HG03575 (cell line): ENCODE results near the gene ZNF649.

ENCODE experiments used
- ATAC-seq: cut with Tn5 transposase; IDR thresholded peaks from one replicate; pipeline ENCODE4 v1.9.1; 2021; ENCODE audit not compliant: unreplicated experiment, insufficient number of reproducible peaks, low FRiP score; ENCODE audit errors: extremely low read depth

Gene ZNF649

GRCh38 chr19:51891193-51891747 is 13.5 kb downstream of the ZNF649 start:
- no peak for ATAC-seq

GRCh38 chr19:51889934-51890333 is 14.9 kb downstream of the ZNF649 start:
- no peak for ATAC-seq

- ATAC-seq: no peak
Observed at GRCh38 chr19:51887522-51888498, 17.0 kb downstream of the ZNF649 start, which contains the start of gene ZNF577. Gene ZNF577, minus strand, starts transcription at chr19:51887951. Its CDS starts 7,569 bp downstream, at chr19:51880382.

DNA sequence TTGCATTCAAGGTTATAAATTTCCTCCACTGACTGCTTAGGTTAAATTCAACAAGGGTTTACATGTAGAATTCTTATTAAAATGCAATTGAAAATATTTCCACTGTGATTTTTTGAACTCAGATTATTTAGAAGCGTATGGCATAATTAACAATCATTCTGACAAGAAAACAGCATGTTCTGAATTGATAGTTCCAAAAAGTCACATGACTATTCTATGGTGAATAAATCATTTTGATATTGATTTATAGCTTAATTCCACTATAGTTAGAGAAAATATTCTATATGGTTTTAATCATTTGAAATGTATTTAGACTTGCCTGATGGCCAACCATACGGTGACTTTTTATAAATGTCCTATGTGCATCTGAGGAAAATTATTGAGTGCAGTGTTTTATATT is 20.1 kb downstream of the ZNF649 start:
- no peak for ATAC-seq

- ATAC-seq: no peak
Observed at GRCh38 chr19:51882518-51882917, 22.3 kb downstream of the ZNF649 start.

DNA sequence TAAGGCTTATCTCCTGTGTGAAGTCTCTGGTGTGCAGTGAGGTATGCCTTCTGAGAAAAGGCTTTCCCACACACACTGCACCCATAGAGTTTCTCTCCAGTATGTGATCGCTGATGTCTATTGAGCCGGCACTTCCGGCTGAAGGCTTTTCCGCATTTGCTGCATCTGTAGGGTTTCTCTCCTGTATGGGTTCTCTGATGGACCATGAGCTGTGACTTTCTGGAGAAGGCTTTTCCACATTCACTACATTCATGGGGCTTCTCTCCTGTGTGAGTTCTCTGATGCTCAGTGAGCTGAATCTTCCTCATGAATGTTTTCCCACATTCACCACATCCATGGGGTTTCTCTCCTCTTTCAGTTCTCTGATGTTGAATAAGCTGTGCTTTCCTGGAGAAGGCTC is 31.7 kb downstream of the ZNF649 start:
- no peak for ATAC-seq

GRCh38 chr19:51861870-51862622 is 42.8 kb downstream of the ZNF649 start:
- ATAC-seq: no peak
